SH-SY5Y (cell line): ENCODE data around the gene ENDOV.

Experiments
- GATA2 ChIP-seq: IDR thresholded peaks from 2 replicates; pipeline ENCODE4 v1.6.1; 2011; ENCODE audit warnings: mild to moderate bottlenecking, low read depth, low read length
- GATA3 ChIP-seq: IDR thresholded peaks from 2 replicates; pipeline ENCODE4 v1.6.1; 2011; ENCODE audit warnings: low read depth, mild to moderate bottlenecking, low read length, moderate library complexity

DNA sequence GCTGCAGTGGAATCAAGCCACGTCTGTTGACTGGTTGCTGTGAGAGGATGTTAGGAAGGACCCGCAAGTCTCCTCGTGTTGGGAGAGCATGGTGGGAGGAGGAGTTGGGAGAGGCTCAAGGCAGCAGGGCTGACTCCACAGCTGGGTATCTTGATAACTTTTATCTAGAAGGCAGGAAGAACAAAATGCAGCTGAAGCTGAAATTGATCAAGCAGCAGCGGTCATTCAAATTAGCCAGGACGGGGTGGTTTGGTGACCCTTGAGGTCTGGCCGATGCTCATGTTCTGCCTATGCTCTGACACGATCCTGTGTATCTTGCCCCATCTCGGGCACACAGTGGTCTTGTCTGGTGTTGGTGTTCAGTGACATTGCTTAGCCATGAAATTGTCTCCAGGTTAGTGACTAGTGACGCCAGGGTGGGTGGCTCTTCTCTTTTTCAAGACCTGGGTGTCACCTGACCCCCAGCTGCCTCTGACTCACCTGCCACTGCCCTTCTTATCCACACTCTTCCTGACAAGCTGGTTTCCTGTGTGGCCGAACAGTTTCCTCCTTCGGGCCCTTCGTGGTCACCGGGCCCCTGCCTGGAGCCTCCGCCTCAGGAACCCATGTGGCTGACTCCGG is 42.4 kb downstream of the ENDOV start:
- no peak for TF ChIP-seq GATA2
- no peak for TF ChIP-seq GATA3
